GM21528 (cell line): ENCODE results near the gene CGB3.
"Not testable (repeated sequence)": the region's sequence is repeated elsewhere in the genome, so short reads cannot be mapped to it uniquely, and the experiment has no call there.

ENCODE experiments used
- ATAC-seq: cut with Tn5 transposase; IDR thresholded peaks from one replicate; pipeline ENCODE4 v1.9.1; 2021; ENCODE audit warnings: mild to moderate bottlenecking, moderate library complexity; ENCODE audit not compliant: unreplicated experiment, low FRiP score

Gene CGB3

DNA sequence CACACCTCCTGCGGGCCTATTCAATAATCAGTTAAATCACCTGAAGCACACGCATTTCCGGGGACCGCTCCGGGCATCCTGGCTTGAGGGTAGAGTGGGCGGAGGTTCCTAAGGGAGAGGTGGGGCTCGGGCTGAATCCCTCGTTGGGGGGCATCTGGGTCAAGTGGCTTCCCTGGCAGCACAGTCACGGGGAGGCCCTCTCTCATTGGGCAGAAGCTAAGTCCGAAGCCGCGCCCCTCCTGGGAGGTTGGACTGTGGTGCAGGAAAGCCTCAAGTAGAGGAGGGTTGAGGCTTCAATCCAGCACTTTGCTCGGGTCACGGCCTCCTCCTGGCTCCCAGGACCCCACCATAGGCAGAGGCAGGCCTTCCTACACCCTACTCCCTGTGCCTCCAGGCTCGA, 19.4 kb upstream of the CGB3 start, which contains the start of gene CGB5:
TSS of gene CGB5 (plus strand) at position 301 of the 400 bp plus-strand sequence. CDS start 362 bp downstream, outside the sequence.
- not testable (repeated sequence) for ATAC-seq

DNA sequence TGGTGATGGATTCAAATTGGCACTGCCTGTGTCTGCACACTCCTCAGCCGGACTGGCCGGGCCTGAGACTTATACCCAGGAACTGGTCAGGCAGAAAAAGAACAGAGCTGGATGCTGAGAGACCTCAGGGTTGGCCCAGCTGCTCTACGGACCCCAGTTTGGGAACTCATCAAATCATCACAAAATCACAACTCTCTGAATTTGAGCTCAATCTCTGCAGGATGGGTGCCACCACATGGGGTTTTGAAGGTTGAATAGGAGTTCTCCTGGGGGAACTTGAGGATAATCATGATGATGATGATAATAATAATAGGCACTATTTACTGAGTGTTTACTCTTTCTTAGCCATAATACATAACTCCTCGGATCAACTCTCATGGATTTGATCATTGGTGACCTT, 18.5 kb upstream of the CGB3 start:
- ATAC-seq = not testable (repeated sequence)

DNA sequence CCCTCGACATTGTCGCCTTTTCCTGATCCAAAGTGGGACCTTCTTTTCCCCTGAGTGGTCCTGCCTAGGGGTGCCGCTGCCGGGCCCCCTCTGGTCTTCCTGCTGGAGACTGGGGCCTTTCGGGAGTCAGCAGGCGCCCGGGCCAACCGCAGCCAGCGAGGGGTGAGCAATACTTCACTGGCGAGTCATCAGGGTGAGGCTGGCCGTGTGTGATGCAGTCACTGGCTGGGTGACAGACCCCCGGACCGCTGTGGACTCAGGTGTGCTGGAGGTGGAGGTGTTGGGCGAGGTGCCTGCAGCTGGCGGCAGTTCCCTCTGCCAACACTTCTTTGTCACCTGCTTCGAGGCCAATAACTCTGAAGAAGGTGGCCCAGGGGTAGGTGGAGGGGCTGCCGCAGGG, 18.0 kb upstream of the CGB3 start:
- ATAC-seq = no peak

DNA sequence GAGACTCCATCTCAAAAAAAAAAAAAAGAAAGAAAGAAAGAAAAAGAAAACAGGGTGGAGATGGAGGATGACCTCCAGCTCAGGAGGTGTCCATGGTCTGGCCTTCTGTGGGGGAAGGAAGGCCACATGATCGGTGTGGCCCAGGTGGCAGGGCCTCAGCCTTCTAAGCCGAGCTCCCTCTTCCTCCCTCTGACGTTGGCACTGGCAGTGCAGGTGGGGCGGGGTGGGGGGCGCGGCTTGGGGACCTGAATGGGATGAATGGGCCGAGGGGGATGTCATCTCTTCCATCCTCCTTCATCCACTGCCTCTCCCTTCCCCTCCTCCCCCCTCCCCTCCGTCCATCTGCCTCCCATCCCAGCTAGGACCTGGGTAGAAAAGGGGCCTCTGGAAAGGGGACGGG, 15.6 kb upstream of the CGB3 start:
- not testable (repeated sequence) for ATAC-seq

DNA sequence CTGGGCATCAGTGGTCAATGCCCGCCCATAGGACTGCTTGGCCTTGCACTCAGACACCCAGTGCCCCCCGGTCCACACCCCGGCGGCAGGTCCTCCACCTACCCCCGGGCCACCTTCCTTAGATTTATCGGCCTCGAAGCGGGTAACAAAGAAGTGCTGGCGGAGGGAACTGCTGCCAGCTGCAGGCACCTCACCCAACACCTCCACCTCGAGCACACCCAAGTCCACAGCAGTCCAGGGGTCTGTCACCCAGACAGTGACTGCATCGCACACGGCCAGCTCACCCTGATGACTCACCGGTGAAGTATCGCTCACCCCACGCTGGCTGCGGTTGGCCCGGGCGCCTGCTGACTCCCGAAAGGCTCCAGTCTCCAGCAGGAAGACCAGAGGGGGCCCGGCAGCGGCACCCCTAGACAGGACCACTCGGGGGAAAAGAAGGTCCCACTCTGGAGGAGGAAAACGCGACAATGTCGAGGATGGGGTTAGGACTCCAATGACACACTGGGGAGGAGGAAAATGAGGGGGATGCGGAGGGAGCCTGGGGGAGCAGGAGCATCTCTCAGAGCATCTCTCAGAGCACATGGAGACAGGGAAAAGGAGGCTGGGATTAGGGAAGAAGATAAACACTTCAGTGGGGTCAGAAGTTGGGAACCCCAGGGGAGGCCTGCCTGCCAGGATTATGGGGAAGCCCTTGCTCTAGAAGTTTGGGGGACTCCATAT, 14.6 kb upstream of the CGB3 start:
- not testable (repeated sequence) for ATAC-seq

- not testable (repeated sequence) for ATAC-seq
Measured at GRCh38 chr19:49038111-49038510, 14.0 kb upstream of the CGB3 start.

GRCh38 chr19:49036815-49037214, 12.7 kb upstream of the CGB3 start, which contains the start of gene CGB1:
Gene CGB1, minus strand, starts transcription at chr19:49036895. Its CDS starts 184 bp downstream, at chr19:49036711.
- not testable (repeated sequence) for ATAC-seq

GRCh38 chr19:49031642-49032301, 7.6 kb upstream of the CGB3 start, which contains the start of gene CGB2:
Gene CGB2, plus strand, starts transcription at chr19:49031890. Its CDS starts 206 bp downstream, at chr19:49032096.
- not testable (repeated sequence) for ATAC-seq

DNA sequence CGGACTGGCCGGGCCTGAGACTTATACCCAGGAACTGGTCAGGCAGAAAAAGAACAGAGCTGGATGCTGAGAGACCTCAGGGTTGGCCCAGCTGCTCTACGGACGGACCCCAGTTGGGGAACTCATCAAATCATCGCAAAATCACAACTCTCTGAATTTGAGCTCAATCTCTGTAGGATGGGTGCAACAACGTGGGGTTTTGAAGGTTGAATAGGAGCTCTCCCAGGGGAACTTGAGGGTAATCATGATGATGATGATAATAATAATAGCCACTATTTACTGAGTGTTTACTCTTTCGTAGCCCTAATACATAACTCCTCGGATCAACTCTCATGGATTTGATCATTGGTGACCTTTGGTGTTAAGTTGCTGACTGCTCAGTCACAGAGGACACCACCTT, 6.2 kb upstream of the CGB3 start:
- not testable (repeated sequence) for ATAC-seq

DNA sequence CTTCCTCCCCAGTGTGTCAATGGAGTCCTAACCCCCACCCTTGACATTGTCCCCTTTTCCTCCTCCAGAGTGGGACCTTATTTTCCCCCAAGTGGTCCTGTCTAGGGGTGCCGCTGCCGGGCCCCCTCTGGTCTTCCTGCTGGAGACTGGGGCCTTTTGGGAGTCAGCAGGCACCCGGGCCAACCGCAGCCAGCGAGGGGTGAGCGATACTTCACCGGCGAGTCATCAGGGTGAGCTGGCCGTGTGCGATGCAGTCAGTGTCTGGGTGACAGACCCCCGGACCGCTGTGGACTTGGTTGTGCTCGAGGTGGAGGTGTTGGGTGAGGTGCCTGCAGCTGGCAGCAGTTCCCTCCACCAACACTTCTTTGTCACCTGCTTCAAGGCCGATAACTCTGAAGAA, 5.6 kb upstream of the CGB3 start:
- not testable (repeated sequence) for ATAC-seq

GRCh38 chr19:49028686-49029085, 4.6 kb upstream of the CGB3 start:
- not testable (repeated sequence) for ATAC-seq

GRCh38 chr19:49025599-49025998, 1.5 kb upstream of the CGB3 start:
- ATAC-seq = not testable (repeated sequence)

DNA sequence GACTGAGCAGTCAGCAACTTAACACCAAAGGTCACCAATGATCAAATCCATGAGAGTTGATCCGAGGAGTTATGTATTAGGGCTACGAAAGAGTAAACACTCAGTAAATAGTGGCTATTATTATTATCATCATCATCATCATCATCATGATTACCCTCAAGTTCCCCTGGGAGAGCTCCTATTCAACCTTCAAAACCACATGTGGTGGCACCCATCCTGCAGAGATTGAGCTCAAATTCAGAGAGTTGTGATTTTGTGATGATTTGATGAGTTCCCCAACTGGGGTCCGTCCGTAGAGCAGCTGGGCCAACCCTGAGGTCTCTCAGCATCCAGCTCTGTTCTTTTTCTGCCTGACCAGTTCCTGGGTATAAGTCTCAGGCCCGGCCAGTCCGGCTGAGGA, 955 bp upstream of the CGB3 start:
- ATAC-seq = not testable (repeated sequence)

DNA sequence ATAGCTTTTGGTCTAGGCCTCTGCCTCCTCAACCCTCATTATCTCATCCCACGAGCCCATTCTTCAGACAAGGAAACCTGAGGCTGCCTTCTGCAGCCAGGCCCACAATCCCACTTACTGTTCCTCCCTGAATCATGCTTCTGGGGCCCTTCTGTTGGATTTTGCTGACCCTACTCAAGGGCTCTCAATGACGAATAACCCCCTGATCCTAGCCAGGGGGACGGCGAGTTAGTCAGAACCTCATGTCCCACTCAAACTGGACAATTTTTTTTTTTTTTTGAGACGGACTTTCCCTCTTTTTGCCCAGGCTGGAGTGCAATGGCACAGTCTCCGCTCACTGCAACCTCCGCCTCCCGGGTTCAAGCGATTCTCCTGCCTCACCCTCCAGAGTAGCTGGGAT, 2.0 kb downstream of the CGB3 start:
- no peak for ATAC-seq

GRCh38 chr19:49020931-49021895, 2.9 kb downstream of the CGB3 start:
- ATAC-seq = no peak

DNA sequence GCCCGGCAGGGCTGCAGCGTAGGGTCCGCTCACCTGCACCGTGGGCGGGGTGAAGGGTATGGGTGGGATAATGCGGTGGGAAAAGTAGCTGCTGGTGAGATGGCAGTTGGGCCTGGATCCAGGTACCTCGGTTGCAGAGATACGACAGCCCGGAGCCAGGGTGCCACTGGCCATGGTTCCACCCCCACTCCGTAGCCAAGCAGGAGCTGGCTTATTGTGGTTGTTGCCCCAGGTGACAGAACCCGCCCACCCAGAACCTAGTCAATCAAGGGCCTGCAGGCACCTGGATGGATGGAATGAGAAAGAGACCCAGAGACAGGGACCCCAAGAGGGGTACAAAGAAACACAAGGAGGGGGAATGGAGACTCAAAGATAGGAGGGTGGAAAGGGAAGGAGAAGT, 3.8 kb downstream of the CGB3 start:
- ATAC-seq = no peak

DNA sequence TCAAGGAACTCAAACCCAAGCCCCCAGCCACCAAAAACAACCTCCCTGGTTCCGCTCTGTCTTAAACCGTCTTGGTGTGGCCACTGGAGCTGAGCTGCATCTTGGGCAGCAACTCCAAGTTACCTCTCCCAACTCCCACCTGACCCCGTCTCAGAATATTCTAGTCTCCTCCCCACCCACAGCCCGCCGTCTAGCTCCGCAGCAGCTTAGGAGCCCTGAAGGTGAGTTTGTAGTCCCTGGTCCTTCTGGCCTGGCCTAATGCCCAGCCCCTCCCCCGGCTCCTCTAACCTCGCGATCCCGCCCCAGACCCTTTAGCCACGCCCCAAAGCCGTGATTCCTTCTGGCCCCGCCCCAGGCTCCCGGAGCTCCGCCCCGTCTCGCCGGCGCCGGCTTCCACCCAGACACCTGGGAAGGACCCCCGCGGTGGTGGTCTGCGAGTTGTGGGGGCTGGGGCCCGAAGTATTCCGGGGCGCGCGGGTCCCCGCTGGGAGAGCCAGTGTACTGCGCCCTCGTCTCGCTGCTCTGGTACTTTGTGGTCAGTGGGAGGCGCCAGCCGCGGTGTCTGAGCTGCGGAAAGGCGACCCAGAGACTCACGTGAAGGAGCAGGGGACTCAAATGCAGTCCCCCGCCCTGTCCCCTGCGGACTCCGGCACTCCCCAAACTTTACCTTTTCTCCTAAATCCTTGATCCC, 4.7 kb downstream of the CGB3 start:
- ATAC-seq = no peak

- ATAC-seq = not testable (repeated sequence)
Measured at GRCh38 chr19:49018388-49019241, 5.5 kb downstream of the CGB3 start.
